ENCODE results near the gene FTO.

GRCh38 chr16:53756275-53756996 is 52.5 kb downstream of the FTO start:
- TF ChIP-seq, protein P1, sequence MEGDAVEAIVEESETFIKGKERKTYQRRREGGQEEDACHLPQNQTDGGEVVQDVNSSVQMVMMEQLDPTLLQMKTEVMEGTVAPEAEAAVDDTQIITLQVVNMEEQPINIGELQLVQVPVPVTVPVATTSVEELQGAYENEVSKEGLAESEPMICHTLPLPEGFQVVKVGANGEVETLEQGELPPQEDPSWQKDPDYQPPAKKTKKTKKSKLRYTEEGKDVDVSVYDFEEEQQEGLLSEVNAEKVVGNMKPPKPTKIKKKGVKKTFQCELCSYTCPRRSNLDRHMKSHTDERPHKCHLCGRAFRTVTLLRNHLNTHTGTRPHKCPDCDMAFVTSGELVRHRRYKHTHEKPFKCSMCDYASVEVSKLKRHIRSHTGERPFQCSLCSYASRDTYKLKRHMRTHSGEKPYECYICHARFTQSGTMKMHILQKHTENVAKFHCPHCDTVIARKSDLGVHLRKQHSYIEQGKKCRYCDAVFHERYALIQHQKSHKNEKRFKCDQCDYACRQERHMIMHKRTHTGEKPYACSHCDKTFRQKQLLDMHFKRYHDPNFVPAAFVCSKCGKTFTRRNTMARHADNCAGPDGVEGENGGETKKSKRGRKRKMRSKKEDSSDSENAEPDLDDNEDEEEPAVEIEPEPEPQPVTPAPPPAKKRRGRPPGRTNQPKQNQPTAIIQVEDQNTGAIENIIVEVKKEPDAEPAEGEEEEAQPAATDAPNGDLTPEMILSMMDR (IDR thresholded peaks at IDR 0.05), result no peak
- TF ChIP-seq POLR2A (IDR thresholded peaks at IDR 0.05), result no peak

Data from adrenal gland (tissue), 5 donors.